Inferior parietal cortex (tissue), 1 donor: Measurements from ENCODE around the gene SRGAP2C.
"Not testable (repeated sequence)": the region's sequence is repeated elsewhere in the genome, so short reads cannot be mapped to it uniquely, and the experiment has no call there.

Source experiments
- DNase-seq: peaks from one replicate; pipeline ENCODE4 v3.0.0-alpha.2; 2016; ENCODE audit errors: extremely low spot score

SRGAP2C gene

DNA sequence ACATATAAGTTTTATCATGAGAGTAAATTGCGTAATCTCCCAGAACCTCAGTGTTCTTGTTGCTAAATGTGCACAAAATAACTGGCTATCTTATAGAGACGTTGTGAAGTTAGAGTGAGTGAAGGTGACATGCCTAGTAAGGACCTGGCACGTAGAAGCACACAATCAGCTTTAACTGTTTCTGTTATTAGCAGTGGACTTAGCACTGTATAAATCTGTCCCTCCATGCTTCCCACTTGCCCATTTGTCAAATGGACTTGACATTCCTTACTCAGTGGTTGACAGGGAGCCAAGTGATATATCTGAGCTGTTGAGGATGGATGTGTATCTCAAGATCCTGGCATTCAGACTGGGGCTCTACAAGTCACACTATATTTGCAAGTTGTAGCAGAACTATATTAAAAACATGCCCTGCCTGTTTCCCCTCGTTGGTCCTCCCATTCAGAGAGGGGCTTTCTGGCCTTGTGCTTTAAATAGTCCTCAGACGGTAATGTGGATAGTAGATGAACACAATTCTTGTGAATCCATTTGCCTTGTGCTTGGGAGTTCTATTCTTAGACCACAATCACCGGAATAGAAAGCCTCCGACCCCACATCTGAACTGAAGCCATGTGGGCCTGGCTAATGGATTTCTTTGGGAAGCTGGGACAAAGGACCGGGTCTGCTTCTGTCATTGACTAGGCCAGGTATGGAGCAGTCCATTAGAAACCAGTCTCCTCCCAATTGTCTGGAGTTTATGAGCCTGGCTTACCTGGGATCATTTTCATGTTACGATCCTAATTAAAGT lies 43.0 kb downstream of the SRGAP2C start:
- not testable (repeated sequence) for DNase-seq

DNA sequence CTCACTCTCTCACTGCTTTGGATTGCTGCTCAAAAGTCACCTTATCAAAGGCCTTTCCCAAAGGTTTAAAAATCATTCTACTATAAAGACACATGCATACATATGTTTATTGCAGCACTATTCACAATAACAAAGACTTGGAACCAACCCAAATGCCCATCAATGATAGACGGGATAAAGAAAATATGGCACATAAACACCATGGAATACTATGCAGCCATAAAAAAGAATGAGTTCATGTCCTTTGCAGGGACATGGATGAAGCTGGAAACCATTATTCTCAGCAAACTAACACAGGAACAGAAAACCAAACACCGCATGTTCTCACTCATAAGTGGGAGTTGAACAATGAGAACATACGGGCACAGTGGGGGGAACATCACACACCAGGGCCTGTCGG lies 45.9 kb downstream of the SRGAP2C start:
- not testable (repeated sequence) for DNase-seq

DNA sequence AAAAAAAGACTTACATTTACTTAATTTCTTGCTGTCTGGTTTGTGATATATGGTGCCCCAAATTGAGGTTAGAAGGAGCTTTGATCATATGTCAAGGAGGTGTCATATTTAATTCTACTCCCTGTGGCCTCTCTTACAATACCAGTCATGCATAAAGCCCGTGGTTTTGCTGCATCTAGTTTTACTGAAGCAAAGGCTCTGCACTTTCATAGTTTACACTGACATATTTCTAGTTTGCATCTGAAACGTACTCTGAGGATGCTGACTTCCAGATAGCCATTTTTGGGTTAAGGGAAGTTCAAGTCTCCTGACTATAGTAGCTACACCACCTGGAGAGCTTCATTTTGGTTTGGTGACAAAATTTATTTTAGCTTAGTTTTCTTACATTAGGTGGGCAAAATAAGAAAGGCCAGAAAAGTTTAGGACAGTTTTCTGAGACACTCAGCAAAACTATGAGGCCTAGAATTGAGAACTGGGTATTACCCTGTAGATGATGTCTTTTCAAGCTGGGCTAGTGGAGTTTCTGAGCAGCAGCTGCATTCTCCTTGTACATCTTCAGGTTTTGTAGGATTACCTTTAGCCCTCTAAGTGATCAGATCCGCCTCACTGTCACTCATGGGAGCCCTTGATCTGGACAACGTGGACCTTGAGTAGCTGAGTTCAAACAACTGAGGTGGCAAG lies 47.8 kb downstream of the SRGAP2C start:
- not testable (repeated sequence) for DNase-seq

DNA sequence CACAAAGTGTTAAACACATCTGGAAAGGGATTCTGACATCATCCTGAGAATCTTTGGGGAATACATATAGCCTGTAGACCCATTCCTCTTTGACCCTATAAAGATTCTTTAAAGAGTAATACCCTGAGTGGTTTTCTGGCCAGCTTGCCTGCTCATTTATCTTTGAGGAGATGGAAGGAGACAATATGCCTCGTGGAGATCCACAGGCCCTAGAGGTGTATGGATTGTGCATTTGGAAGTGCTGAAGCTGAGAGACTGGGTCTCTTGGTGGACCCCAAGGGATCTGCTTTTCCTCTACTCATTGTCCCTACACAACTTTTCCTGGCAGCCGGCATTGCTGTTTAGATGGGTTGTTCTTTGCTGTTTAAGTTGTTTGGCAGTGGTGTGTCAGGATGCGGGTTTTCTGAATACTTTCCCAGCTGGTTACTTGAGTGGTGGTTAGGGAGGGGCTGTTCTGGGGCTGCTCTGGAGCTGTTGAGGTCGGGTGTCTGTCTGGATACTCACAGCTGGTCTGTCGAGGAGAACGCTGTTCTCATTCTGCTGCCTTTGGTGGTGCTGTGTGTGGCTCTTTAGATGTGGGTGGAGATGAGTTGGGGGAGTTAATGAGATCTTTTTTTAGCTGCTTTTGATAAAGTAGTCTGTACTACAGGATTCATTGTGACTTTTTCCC lies 49.5 kb downstream of the SRGAP2C start:
- DNase-seq: not testable (repeated sequence)

DNA sequence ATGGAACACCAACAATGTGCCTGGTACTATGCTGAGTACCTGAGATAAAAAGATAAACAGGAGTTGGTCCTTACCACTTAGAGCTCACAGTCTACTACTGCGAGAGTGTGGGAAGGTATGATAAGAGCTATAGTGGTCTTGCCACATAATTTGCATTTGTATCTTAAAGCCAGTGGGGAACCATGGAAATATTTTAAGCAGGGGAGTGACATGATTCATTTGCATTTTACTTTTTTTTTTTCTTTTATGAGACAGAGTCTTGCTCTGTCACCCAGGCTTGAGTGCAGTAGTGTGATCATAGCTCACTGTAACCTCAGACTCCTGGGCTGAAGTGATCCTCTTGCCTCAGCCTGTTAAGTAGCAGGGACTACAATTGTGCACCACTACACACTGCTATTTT lies 53.6 kb downstream of the SRGAP2C start:
- DNase-seq: not testable (repeated sequence)

DNA sequence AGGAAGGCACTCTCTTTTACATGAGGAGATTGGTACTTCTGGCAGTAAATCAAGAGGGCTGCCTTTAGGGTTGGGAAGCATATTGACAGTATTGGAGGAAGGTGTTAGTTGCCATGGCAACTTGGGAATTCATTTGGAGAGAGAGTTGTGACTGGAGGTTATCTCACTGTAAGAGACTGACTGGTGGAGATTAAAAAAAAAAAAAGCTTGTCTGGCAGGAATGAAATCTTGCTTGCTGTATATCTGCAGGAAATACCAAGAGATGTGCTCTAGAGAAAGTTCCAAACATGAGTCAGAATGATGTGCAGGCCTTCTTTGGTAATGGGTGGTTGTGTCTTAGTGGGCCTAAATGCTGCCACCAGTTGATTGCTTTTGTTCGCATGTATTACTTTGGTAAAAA lies 59.1 kb downstream of the SRGAP2C start:
- DNase-seq: not testable (repeated sequence)

DNA sequence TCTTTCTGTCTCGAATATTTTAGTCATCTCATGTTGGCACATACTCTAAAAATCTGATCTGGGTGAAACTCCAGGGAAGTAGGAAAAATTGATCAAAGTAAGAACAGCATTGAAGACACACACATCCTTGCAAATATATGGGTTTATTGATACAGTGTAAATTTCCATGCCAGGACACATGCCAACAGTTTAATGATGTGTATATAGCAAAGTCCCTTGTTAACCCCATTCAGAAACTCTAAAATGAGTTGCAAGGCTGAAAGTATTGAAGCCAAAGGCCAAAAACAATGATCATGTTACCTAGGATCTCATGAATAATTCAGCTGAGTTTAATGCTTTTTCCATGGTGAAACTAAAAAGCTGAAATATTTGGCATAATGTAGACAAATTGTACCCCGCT lies 61.6 kb downstream of the SRGAP2C start:
- DNase-seq: not testable (repeated sequence)

DNA sequence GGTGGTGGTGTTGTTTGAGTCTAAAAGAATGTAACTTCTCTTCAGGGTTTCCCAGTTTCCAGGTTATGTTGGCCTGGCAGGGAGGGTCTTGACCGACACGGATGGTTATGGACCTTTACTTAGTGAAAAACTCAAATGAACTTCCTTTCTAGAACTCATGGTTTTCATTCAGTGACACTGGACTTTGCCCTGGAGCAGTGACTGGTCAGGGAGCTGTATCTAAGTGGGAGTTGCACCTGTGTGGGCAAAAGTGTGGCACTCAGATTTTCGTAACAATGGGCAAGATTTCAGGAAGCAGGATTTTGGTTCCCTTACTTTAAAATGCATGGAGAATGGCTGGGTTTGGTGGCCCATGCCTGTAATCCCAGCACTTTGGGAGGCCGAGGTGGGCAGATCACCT lies 67.9 kb downstream of the SRGAP2C start:
- not testable (repeated sequence) for DNase-seq

DNA sequence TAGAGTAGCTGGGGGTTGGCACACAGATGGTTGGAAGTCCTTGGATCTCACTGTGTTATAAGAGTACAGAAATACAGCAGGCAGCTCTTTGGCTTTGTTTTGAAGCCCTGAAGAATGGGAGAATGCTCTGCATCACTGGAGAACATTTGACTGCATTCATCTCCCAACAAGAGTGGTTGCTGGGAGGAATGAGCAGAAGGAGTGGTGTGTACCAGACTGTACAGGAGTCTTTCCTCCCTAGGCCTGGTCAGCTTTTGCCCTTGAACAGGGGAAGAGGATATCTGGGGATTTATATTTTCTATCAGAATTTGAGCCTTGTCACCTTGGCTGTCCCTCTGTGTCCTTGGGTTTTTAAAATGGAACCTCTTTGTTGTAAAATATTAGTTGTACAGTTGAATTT lies 69.8 kb downstream of the SRGAP2C start:
- not testable (repeated sequence) for DNase-seq

DNA sequence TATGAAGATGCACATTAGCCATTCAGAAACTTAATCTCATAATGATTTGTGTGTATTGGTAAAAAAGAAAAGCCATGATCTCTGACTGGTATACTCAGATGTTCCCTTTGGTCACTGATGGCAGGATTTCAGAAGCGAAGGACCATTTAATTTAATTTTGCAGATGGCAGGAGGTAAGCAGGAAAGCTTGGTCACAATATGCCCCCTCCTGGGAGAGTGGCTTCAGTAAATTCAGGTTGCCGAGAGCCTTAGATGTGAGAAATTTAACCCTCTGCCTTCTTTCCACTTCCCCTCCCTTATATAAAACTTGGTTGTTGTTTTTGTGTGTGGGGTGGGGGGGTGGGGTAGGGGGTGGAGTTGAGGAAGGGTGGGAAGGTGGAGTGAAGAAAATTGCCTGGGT lies 72.9 kb downstream of the SRGAP2C start:
- DNase-seq: not testable (repeated sequence)

DNA sequence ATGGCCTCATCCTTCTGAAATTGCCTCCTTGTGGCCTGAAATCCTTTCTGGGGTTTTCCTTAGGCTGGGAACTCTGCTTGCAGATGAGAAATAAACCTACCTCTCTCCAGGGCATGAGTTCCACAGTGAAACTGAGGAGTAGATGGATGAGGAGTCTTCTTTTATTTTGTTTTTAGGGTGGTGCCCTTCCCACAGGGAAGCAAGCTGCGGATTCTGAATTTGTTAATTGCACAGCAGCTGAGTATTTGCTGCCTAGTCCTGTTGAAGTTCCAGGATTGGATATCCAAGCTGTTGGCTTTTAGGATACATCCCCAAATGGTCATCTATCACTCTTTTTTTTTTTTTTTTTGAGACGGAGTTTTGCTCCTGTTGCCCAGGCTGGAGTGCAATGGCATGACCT lies 73.4 kb downstream of the SRGAP2C start:
- not testable (repeated sequence) for DNase-seq

DNA sequence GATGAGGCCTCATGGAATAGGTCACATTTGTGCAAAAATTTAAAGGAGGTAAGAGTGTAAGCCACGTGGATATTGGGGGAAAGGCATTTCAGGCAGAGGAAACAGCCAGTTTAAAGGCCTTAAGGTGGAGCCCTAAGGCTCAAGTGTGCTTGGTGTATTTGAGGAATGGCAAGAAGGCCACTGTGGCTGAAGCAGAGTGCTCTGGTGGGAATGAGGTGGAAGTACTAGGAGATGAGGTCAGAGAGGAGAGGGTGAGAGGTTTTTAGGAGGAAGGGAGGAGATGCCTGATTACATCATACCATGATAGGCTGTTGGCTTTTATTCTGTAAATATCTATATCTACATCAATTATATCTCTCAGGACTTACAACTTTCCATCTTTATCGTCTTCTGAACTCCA lies 75.4 kb downstream of the SRGAP2C start:
- DNase-seq: not testable (repeated sequence)

DNA sequence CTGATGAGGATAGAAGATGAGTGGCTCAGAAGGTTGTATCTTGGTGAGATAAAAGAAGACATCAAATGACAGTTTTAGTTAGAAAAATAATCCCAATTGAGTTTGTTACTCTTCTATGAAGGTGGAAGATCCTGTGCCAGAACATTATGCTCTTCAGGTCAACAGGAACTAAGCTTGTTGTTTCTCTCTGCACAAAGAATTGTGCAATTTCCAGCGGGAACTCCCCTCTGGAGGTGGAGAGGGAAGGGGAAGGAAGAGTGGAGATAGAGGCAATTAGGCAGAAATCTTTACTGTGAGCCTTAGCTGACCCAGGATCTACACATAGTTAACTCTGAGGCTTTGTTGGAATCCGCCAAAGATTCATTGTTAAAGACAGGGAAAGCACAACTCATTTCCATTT lies 77.4 kb downstream of the SRGAP2C start:
- DNase-seq: not testable (repeated sequence)

DNA sequence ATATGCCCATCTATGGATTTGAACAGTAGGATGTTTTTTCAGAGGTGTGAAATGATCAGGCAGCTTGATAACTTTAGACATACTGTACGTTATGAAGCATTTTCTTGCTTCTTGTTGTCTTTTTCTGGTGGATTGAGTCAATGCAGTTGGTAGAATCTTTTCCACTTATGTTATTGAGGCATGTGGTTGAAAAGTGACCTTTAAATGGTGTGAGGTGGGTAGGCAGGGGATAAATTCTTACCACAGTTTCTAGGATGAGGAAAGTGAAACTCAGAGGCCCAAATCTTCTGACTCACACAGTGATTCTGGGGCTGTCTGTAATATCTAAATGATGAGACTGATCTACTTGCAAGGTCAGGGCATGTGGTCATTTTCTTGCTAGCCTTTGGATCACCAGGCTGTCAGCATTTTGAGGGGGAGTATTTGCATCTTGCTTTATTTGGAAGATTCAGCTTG lies 79.0 kb downstream of the SRGAP2C start:
- not testable (repeated sequence) for DNase-seq

DNA sequence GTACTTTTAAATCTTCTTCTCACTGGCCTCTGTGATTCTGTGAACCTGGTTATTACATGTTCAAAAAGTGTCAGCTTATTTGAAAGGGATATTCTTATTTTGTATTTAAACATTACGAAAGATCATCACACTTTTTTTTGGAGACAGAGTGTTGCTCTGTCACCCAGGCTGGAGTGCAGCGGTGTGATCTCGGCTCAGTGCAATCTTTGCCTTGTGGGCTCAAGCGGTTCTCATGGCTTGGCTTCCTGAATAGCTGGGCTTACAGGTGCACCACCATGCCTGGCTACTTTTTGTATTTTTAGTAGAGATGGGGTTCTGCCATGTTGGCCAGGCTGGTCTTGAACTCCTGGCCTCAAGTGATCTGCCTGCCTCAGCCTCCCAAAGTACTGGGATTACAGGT lies 82.3 kb downstream of the SRGAP2C start:
- DNase-seq: not testable (repeated sequence)

DNA sequence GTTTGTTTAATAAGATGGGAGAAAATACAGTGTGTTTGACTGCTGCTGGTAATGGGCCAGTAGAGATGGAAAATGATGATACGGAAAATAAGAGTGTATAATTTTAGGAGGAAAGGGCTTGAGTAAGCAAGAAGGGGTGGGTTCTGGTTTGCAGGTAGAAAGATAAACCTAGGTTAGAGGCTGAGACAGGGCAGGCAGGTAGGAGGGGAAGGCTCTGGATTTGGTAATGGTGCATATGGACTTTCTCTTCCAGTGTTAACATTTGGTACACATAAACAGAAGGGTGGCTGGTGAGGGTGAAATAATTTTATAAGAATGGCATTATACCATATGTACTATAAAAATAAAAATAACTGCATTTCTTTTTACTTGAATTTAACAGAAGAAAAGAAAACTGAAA lies 84.5 kb downstream of the SRGAP2C start:
- not testable (repeated sequence) for DNase-seq

DNA sequence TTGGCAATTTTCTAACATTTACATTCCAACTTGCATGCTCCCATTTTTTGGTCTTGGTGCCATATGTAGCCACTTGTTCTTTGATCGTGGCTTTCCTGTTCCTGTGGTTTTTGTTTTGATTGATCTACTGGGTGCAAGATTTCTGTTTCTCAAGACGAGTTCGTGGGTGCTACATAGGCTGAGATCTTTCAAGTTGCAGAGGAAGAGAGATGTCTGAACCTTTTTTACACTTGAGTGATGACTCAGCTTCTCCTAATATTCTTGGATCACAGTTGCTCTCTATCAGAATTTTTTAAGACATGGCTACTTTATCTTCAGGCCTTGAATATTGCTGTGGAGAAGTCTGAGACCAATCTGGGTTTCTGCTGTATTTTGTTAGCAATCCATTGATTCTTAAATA lies 85.2 kb downstream of the SRGAP2C start:
- not testable (repeated sequence) for DNase-seq

DNA sequence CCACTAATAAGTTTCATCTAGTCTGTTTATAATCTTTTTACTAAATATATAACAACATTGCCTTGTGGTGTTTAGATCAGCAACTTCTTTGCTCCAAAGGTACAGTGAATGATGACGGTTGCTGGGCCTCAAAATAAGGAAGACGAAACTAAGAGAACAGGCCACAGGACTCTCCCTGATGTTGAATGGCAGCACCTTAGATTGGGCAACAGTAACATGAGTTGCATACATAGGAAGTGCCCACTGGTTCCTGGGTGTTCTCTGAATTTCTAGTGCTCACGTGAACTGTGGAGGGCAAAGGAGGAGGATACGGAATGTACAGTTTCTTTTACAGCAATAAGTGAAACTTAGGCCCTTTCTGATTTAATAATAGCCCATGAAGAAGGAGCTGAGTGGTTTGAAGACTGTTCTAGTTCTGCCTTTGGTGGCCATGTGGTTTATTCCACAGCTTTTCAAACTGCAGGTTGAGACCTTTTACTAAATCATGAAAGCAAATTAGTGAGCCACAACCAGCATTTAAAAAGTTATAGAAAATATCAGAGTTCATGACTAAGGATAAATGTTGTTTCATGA lies 86.5 kb downstream of the SRGAP2C start:
- not testable (repeated sequence) for DNase-seq

DNA sequence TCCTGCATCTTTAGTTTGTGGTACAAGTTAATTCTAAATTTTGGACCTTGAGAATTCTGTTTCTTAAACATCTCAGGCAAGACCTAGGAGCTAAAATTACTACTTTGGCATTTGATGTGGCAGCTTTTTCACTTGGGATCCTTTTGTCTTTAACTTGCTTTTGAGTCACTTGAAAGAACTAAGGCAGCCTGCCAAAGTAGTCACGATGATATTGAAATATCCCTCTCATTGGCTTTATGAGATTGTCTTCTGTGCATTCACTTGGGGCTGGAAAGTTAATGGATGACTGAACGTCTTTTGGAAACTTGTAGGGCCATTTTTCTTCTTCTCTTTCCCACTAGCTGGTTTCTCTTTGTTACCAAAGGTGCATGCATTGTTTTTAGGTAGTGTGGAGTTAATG lies 90.7 kb downstream of the SRGAP2C start:
- not testable (repeated sequence) for DNase-seq

DNA sequence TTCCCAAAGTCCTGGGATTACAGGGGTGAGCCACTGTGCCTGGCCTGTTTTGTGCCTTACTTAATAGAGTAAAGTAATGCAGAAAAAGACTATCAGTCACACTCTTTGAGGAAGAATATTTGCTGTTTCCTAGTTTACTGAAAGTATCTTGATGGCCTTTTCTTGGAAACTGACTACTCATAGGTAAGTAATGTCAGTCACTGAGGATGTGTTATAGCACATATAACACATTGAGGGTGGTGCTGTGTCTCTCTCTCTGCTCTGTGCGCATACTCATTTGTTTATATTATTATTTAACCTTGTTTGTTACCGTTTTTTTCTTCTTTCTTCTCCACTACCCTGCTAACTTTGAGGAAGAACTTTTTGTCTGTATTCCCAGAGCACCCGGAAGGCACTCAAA lies 93.4 kb downstream of the SRGAP2C start:
- not testable (repeated sequence) for DNase-seq

DNA sequence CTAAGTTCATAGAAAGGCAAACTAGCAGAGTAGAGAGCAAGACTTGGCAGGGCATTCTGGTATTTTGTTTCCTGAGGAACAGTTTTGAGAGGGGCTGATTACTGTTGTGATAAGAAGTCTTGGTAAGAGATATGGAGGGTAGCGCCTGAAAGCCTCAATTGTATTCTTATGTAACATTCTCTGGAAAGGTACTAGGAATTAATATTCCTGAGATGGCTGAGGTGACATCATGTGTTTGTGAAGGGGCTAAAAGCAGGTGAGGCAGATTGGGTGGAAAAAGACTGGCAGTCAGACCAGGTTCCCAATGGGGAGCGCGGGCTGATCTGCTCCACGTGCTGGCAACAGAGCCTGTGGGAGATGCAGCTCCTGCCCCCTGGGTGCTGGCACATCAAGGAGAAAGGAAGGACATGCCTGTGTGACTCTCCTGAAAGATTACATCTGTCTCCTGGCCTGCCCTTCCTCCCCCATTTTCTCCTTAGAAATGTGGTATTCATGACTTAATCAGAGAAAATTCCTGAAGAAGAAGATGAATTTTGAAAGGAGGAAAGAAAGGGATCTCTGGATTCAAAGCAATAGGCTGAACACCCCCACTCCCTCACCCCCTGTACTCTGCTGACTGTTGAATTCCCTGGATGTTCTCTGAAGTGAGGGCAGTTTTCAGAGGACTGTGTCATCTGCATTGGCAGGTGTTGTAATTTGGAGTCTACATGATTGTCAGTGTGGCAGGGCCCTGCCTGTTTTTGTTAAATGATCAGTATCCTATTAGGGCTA lies 94.2 kb downstream of the SRGAP2C start:
- not testable (repeated sequence) for DNase-seq
